Activated naive CD8-positive, alpha-beta T cell (primary cell): ENCODE measurements around the gene JAML.

ENCODE experiments used
- H3K27ac Mint-ChIP-seq: one replicate; pipeline ENCODE4 v1.8.0; 2021; ENCODE audit warnings: mixed read lengths
- H3K27me3 Mint-ChIP-seq: one replicate; pipeline ENCODE4 v1.8.0; 2021; ENCODE audit warnings: mixed read lengths
- H3K36me3 Mint-ChIP-seq: one replicate; pipeline ENCODE4 v1.8.0; 2021; ENCODE audit warnings: mixed read lengths
- H3K4me1 Mint-ChIP-seq: one replicate; pipeline ENCODE4 v1.8.0; 2021; ENCODE audit warnings: low read depth, mixed read lengths
- H3K4me3 Mint-ChIP-seq: one replicate; pipeline ENCODE4 v1.8.0; 2021; ENCODE audit warnings: mild to moderate bottlenecking, mixed read lengths
- H3K9me3 Mint-ChIP-seq: one replicate; pipeline ENCODE4 v1.8.0; 2021; ENCODE audit warnings: low read depth, mixed read lengths

The JAML gene

DNA sequence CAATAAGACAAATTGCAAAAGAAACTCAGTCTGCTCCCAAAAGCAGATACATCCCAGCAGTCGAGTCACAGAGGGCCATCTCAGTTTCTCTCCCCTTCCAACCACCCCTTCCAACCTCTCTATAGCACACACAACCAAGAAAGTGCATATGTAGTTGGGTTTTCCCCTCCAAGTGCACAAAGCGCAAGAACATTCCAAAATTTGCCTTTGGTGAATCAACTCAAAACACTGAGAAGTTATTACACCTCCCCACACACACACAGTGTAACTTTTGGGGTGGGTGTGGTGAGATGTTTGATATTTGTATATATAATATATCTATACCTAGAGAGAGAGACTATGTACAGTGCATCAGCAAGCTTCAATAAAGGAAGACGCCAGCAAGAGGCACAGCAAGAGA is 62.0 kb downstream of the JAML start:
- H3K4me3 Mint-ChIP-seq, result no peak overlapping the region
- H3K27me3 Mint-ChIP-seq, result peaks cover 2% of the 10 kb centered on the region
- no peak overlapping the region for H3K27ac Mint-ChIP-seq
- no peaks in the 10 kb centered on the region for H3K4me1 Mint-ChIP-seq
- H3K36me3 Mint-ChIP-seq, result no peaks in the 10 kb centered on the region
- H3K9me3 Mint-ChIP-seq, result no peaks in the 10 kb centered on the region

DNA sequence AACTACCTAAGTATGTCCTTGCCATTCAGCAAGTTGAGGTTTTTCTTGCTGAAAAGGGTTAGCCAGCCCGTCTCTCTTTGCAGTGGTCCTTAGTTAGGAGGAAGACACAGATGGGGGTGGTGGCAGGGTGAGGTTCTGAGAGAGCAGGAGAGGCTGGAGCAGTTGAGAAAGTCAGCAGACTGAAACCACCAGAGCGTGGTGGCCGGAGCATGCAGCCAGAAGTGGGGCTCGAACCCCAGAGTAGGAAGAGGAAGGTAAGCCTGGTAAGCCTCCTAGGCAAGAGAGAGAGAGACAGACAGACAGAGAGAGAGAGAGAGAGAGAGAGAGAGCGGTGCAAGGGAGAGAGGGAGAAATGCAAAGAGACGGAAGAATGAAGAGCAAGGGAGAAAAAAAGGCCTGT is 63.0 kb downstream of the JAML start:
- peaks cover 5% of the 10 kb centered on the region for H3K4me1 Mint-ChIP-seq
- H3K36me3 Mint-ChIP-seq, result no peaks in the 10 kb centered on the region
- no peaks in the 10 kb centered on the region for H3K9me3 Mint-ChIP-seq
- peaks cover 7% of the 10 kb centered on the region for H3K27me3 Mint-ChIP-seq
- no peak overlapping the region for H3K4me3 Mint-ChIP-seq
- H3K27ac Mint-ChIP-seq, result no peak overlapping the region

DNA sequence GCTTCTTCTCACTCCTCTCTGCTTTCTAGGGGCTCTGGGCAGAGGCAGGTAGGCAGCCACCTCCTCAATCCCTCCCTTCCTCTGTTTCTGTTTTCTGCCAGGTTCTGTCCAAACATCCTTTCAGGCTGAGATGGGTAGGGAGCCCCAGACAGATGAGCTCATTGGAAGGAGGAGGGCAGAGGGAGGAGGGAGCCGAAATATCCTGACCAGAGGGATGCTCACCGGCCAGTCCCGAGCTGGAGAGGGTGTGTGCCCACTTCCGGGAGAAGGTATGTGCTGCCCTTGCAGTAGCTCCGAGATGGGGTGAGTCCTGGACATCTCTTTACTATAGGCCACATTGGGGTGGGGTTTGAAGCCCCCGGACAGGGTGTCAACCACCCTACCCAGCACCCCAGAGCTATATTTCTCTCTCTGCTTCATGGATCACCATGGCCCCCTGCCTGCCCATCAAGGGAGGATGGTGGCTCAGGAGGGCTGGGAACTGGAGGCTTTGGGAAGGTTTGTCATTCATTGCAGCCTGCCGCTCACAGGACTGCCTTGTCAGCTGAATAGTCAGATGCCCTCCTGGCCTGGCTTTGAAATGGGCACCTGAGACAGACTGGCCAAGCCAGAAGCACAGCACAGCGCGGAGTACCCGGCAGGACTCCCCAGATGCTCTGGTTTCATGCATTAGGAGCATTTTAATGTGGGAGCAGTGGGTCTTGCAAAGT is 67.5 kb downstream of the JAML start:
- Mint-ChIP-seq H3K9me3 (no peaks in the 10 kb centered on the region), H3K27me3 (peaks cover 22% of the 10 kb centered on the region), H3K4me1 (peaks cover 17% of the 10 kb centered on the region), H3K4me3 (no peak overlapping the region), H3K27ac (no peak overlapping the region), H3K36me3 (no peaks in the 10 kb centered on the region)

DNA sequence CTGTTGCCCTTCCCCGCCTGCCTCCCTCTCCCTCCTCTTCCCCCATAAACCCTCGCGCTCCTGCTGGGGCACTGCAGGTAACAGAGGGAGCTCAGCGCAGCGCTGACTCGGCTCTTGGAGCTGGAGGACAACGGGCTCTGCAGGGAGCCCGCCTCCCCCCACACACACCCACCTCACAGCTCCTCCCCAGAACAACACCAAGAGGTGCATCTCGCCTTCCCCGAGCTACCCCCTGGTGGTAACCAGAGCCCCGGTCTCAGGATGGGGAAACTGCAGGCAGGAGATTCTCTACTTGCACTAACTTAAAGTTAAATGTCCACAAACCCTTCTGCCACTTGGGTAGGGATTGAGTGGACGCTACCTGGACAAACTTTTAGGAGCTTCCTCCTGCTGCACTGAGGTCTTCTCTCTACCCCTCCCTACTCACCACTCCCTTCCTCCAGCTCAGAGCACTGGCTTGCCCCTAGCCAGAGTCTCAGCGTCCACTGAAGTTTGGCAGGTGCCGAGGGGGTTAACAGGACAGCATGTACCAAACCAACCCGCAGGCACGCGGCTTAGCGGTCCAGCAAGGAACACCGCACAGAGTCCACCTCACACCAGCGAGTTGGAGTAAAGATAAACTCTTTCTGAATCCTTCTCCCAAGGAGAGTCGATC is 68.2 kb downstream of the JAML start:
- Mint-ChIP-seq H3K27ac (no peak overlapping the region), H3K4me3 (no peak overlapping the region), H3K9me3 (no peaks in the 10 kb centered on the region), H3K27me3 (peaks cover 22% of the 10 kb centered on the region), H3K4me1 (peaks cover 17% of the 10 kb centered on the region), H3K36me3 (no peaks in the 10 kb centered on the region)

DNA sequence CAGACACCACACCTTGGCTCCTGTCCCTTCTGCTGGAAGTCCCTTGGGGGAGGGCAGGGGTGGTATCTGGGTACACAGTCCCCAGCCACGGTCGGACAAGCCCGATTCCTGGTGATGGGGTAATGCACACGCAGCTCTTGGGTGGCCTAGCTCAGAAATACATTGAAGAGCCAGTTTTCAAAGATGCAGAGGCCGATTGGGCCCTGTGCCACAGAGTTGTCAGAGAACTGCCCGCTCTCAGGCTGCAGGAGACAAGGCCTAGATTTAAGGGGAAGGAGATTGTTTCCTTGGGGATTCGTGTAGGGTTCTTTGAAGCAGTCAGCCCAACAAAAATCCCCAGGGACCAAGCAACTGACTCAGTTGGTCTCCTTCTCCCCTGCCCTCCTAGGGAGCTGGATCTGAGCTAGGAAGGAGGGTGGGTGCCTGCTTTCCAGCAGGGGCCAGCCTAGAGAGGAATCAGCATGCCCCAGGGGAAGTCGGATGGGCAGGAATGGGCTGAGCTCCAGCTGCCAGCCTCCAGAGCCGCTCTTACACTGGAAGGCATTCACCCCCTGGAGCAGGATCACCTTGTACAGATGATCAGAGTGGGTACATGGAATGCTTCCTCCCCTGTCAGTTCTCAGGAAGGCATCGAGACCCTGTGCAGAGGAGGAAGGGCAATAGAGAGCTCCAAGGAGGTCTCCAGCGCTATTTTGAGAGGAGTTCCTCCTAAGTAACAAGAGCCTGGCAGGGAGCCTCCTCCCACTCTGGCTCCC is 68.9 kb downstream of the JAML start:
- Mint-ChIP-seq H3K4me3 (no peak overlapping the region), H3K27ac (no peak overlapping the region), H3K27me3 (peaks cover 28% of the 10 kb centered on the region)

DNA sequence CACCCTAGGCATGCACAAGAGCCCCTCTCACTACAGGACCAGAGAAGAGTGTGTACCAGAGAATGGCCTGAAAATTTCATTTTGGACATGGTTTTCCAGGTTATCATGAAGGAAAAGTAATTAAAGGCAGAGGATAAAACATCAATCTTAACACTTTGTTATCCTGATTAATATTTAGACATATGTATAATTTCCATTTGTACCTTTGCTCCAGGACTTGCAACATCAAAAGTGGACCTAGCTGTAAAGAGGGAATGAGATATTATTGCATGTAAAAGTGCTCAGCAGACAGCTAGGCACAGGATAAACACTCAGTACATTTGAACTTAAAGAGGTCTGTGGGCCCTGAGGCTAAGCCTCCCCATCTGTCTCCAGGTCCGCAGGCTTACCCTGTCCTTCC is 70.2 kb downstream of the JAML start:
- Mint-ChIP-seq H3K36me3 (no peaks in the 10 kb centered on the region), H3K27ac (no peak overlapping the region), H3K4me3 (no peak overlapping the region), H3K9me3 (no peaks in the 10 kb centered on the region), H3K4me1 (peaks cover 17% of the 10 kb centered on the region), H3K27me3 (peaks cover 31% of the 10 kb centered on the region)

More for the DNA sequence above, 68.9 kb downstream of the JAML start:
- peaks cover 17% of the 10 kb centered on the region for H3K4me1 Mint-ChIP-seq
- H3K36me3 Mint-ChIP-seq, result no peaks in the 10 kb centered on the region
- H3K9me3 Mint-ChIP-seq, result no peaks in the 10 kb centered on the region

DNA sequence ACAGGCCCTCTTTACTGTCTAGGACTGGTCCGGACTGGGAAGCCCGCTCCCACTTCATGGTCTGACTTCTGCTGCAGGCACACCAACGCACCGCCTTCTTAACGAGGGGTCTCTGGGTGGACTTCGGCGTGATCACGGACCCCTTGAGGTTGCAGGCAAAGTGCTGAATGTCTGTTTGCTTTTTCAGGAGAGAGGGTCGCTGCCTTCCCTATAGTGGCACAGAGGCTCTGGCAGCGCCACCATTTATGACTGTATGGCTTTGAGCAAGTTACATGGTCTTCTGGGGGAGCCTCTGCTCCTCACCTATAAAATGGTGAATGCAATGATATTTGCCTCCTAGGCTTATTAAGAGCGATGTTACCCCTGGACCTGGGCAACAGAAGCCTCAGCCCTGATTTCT is 70.8 kb downstream of the JAML start:
- Mint-ChIP-seq H3K4me1 (peaks cover 17% of the 10 kb centered on the region), H3K27ac (no peak overlapping the region), H3K4me3 (peak overlapping the region; percentile 78), H3K9me3 (no peaks in the 10 kb centered on the region), H3K27me3 (peaks cover 31% of the 10 kb centered on the region), H3K36me3 (no peaks in the 10 kb centered on the region)

DNA sequence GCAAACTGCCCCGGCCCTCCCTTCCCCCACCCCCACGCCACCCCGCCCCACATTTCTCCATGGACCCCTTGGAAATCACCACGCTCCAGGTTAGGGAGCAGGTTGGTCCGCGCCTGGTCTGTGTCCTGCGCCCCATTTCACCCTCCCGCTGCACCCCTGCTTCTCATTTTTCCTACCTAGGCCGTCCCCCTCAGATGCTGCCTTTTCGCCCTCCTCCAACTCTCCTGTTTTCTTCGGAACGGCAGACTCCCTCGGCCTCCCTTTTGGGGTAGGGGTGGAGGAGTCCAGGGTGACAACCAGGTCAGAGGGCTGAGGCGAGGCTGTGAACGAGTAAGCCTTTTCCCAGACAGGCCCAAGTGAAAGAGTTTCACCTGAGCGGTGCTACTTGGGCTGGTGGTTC is 71.3 kb downstream of the JAML start:
- H3K4me1 Mint-ChIP-seq, result peaks cover 17% of the 10 kb centered on the region
- H3K27ac Mint-ChIP-seq, result no peak overlapping the region
- no peaks in the 10 kb centered on the region for H3K9me3 Mint-ChIP-seq
- H3K4me3 Mint-ChIP-seq, result peak overlapping the region; percentile 78
- peaks cover 31% of the 10 kb centered on the region for H3K27me3 Mint-ChIP-seq
- H3K36me3 Mint-ChIP-seq, result no peaks in the 10 kb centered on the region

DNA sequence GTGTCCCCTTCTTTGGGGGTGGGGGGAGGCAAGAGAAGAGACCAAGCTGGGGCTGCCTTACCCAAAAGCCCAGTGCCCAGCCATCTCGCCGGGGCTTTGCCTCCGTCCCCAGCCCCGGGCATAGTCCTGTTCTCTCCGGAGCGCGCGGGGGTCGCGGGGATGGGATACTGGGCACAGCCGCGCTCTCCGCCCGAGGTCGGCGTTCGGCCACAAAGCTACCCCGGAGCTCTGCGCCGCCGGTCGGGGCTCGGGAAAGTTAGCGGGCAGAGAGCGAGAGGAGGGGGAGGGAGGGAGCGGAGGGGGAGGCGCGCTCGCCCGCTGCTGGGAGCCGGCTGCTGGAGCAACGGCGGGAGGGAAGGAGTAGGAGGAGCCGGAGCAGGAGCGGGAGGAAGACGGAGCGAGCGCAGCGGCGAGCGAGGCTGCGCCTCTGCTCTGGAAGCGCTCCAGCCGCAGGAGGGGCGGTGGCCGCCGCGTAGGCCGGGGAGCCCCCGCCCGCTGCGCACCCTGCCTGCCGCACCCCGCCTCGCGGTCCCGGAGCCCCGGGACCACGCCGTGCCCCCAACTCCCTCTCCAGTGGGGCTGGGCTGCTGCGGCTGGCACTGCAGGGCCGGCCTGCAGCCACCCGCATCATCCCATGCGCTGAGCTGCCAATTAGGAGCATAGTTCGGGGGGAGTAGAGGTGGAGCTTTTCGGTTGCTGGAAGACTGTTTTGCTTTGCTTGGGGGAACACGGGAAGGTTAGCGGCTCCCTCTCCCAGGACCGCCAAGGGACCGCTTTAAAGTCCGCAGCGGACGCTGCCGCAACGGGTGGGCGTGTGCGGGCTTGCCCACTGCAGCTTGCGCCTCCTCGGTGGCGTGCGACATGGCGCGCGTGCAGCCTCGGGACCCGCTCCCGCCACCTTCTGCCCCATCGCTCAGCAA is 72.0 kb downstream of the JAML start, which contains the start of gene SCN4B:
SCN4B (minus strand) TSS at position 272 of the 920 bp plus-strand sequence; CDS start at position 122, 150 bp downstream.
- no peaks in the 10 kb centered on the region for H3K9me3 Mint-ChIP-seq
- no peaks in the 10 kb centered on the region for H3K36me3 Mint-ChIP-seq
- H3K4me1 Mint-ChIP-seq, result peaks cover 17% of the 10 kb centered on the region
- peak within 1 kb of the TSS; percentile 78 for H3K4me3 Mint-ChIP-seq
- no peak within 1 kb of the TSS for H3K27ac Mint-ChIP-seq
- peaks cover 30% of the 10 kb centered on the region for H3K27me3 Mint-ChIP-seq

DNA sequence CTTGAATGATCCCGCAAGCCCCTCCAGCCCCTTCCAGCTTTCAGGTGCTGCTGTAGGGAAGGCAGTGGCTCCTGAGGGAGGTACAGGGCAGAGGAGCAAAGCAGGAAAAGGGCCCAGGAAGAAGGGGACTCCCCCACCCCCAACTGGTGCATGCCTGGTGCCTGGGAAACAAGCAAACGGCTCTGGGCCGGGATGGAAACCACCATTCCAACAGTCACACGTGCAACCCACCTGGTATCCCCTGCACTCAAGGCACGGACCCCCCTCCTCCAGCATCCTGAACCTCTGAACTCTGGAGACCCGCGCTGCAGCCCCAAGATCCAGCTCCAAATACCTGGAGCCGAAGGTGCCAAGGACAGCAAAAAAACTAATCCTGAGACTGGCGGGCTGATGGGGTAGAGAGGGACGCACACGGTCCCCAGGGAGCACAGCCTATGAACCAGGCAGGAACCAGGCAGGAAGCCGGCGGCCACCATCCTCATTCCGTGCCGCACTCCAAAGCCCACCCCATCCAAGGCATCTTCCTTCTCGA is 72.7 kb downstream of the JAML start:
- peaks cover 15% of the 10 kb centered on the region for H3K4me1 Mint-ChIP-seq
- H3K4me3 Mint-ChIP-seq, result peak overlapping the region; percentile 59
- no peaks in the 10 kb centered on the region for H3K9me3 Mint-ChIP-seq
- H3K27me3 Mint-ChIP-seq, result peaks cover 26% of the 10 kb centered on the region
- no peak overlapping the region for H3K27ac Mint-ChIP-seq
- no peaks in the 10 kb centered on the region for H3K36me3 Mint-ChIP-seq

DNA sequence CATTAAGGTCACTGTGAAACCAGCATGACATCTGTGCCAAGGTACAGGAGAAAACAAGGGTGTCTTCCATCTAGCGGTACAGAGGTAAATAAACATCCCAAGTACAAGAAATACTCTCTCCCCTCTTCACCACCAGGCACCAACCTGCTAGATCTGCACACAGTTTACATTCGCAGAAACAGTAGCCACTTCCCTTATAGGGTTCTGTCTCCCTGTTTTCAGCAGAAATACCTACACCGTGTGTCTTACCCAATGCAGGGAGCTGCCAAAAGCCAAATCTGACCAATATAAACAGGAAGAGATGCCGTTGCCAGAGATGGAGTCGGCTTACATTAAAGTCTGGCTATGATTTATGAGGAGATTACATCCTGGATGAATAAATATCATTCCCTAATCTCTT is 73.4 kb downstream of the JAML start:
- Mint-ChIP-seq H3K9me3 (no peaks in the 10 kb centered on the region), H3K4me3 (peak overlapping the region; percentile 43), H3K27ac (no peak overlapping the region), H3K27me3 (peaks cover 24% of the 10 kb centered on the region), H3K36me3 (no peaks in the 10 kb centered on the region), H3K4me1 (peaks cover 10% of the 10 kb centered on the region)

DNA sequence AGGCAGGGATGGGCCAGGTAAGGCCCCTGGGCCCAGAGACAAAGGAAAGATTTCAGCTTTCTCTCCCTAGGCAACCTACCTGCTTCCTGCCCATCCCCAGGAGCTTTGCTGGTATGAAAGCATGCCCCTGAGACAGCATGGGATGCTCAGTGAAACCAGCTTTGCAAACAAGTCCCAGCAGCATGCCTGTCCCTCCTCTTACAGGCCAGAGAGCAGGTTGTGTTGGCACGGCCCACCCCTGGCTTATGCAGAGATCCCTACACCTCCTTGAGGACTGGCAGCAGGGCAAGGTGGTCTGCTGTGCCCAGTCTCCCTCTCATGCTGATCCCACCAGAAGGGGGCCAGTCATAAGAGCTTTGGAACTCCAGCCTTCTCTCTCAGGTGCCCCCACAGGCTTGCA is 75.3 kb downstream of the JAML start:
- Mint-ChIP-seq H3K27ac (no peak overlapping the region), H3K9me3 (no peaks in the 10 kb centered on the region), H3K4me1 (peaks cover 11% of the 10 kb centered on the region), H3K27me3 (peaks cover 27% of the 10 kb centered on the region), H3K36me3 (no peaks in the 10 kb centered on the region), H3K4me3 (no peak overlapping the region)

DNA sequence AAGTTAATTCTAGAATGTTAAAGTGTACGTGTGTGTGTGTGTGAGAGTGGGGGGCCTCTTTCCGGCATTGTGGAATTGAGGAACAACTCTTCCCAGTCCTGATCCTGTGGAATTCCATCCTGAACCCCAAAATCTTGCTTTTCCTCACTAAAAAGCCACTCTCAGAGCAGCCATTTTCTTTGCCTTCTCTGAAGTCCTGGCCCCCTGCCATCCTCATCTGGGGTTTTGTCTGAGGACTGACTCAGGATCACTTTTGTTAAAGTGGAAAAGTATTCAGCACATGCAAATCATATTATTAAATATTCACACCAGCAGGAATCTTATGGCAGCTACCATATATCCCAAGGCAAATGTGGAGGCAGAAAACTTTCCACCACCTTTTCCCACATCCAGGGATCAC is 76.0 kb downstream of the JAML start:
- no peaks in the 10 kb centered on the region for H3K36me3 Mint-ChIP-seq
- H3K4me3 Mint-ChIP-seq, result no peak overlapping the region
- H3K4me1 Mint-ChIP-seq, result peaks cover 8% of the 10 kb centered on the region
- H3K9me3 Mint-ChIP-seq, result no peaks in the 10 kb centered on the region
- H3K27ac Mint-ChIP-seq, result no peak overlapping the region
- peaks cover 29% of the 10 kb centered on the region for H3K27me3 Mint-ChIP-seq

DNA sequence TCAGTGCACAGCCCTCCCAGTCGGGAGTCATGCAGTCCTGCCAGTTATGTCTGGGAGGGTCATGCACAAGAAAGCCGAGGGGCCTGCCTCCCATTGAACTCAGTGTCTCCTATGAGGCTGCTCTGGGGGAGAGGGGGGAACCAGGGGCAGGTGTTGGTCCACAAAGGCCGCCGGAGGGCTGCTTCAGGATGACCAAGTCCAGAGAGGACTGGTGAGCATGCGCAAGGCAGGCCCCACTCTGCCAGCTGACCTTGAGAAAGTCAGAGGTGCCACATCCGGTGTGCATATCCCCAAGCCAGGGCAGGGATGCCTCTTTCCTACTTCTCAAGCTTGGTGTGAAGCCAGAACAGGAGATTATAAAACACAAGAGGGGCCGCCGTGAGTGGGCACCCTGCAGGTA is 76.6 kb downstream of the JAML start:
- peaks cover 3% of the 10 kb centered on the region for H3K4me1 Mint-ChIP-seq
- peaks cover 27% of the 10 kb centered on the region for H3K27me3 Mint-ChIP-seq
- H3K9me3 Mint-ChIP-seq, result no peaks in the 10 kb centered on the region
- no peak overlapping the region for H3K27ac Mint-ChIP-seq
- H3K4me3 Mint-ChIP-seq, result no peak overlapping the region
- H3K36me3 Mint-ChIP-seq, result no peaks in the 10 kb centered on the region
